HepG2 (cell line): ENCODE measurements around the gene LAMA5. TPM values are rescaled to one million over a fixed set of nuclear protein-coding genes. Genes with fewer than 3 reads are reported as not detected.

Experiments
- CBX5 ChIP-seq: sonication (generic); formaldehyde crosslinking; IDR thresholded peaks from 2 replicates; pipeline ENCODE4 v1.4.0; 2020; ENCODE audit warnings: missing genetic modification reagents, borderline replicate concordance
- HNF1B ChIP-seq: sonication (generic); formaldehyde crosslinking; IDR thresholded peaks from 2 replicates; pipeline ENCODE4 v1.5.1; 2020; ENCODE audit warnings: mild to moderate bottlenecking, moderate library complexity, missing genetic modification reagents
- JUND ChIP-seq: sonication (generic); formaldehyde crosslinking; IDR thresholded peaks from 2 replicates; pipeline ENCODE4 v1.8.0; 2022; ENCODE audit warnings: mild to moderate bottlenecking, missing genetic modification reagents
- RORA ChIP-seq: sonication (generic); formaldehyde crosslinking; IDR thresholded peaks from 2 replicates; pipeline ENCODE4 v1.5.0; 2020; ENCODE audit warnings: mild to moderate bottlenecking, missing genetic modification reagents, moderate library complexity
- SKI ChIP-seq: fragments of 450-650 bp; IDR thresholded peaks from one replicate; pipeline ENCODE4 v1.6.1; 2018; ENCODE audit warnings: mild to moderate bottlenecking; ENCODE audit not compliant: partially characterized antibody
- SOX5 ChIP-seq: IDR thresholded peaks from 2 replicates; pipeline ENCODE4 v1.6.1; 2016; ENCODE audit warnings: borderline replicate concordance
- SPEN ChIP-seq: sonication (generic); formaldehyde crosslinking; IDR thresholded peaks from 2 replicates; pipeline ENCODE4 v1.5.1; 2020; ENCODE audit warnings: low read depth, mild to moderate bottlenecking, missing genetic modification reagents
- SUZ12 ChIP-seq: fragments of 150-350 bp; IDR thresholded peaks from 2 replicates; pipeline ENCODE4 v1.6.1; 2014; ENCODE audit warnings: low read depth, low read length
- TBX2 ChIP-seq: sonication (generic); formaldehyde crosslinking; IDR thresholded peaks from 2 replicates; pipeline ENCODE4 v1.5.0; 2020; ENCODE audit warnings: missing genetic modification reagents, mild to moderate bottlenecking, borderline replicate concordance
- ZNF10 ChIP-seq: sonication (generic); formaldehyde crosslinking; IDR thresholded peaks from 2 replicates; pipeline ENCODE4 v1.4.0; 2020; ENCODE audit warnings: mild to moderate bottlenecking, low read depth, missing genetic modification reagents, borderline replicate concordance
- ZNF850 ChIP-seq: sonication (generic); formaldehyde crosslinking; conservative IDR thresholded peaks from 2 replicates; pipeline ENCODE4 v1.9.0; 2021; ENCODE audit warnings: mild to moderate bottlenecking, missing genetic modification reagents
- polyA plus RNA-seq, 8 experiments: library from polyadenylated mRNA; depleted of rRNA in 3 of 8; stranded (reverse) in 7 of 8; unstranded in 1 of 8; fragments of >200 nt; fragmentation: Illumina TruSeq in 4 of 8; extraction: Trizol in 4 of 8; gene quantifications; 2 replicates each; pipeline versions ENCODE4 v1.2.1 to v1.2.3, GENCODE V29; 2011 to 2016; ENCODE audit warnings: low read depth in 4 of 8, missing spikeins in 1 of 8, mixed read lengths in 1 of 8; ENCODE audit not compliant: insufficient read depth in 1 of 8
- total RNA-seq, 5 experiments: library from RNA; depleted of rRNA; stranded (reverse); fragments of >200 nt; fragmentation: Illumina TruSeq; extraction: Trizol; gene quantifications; 2 replicates each; pipeline ENCODE4 v1.2.3, GENCODE V29; 2016; ENCODE audit warnings: low read depth in 1 of 5
- TF ChIP-seq, protein P1 (sequence below): IDR thresholded peaks from 2 replicates; pipeline ENCODE4 v1.6.1; 2016
- TF ChIP-seq, protein P2 (sequence below): sonication (generic); formaldehyde crosslinking; IDR thresholded peaks from 2 replicates; pipeline ENCODE4 v1.4.0; 2020; ENCODE audit warnings: missing genetic modification reagents, mild to moderate bottlenecking, borderline replicate concordance
- TF ChIP-seq, protein P3 (sequence below): sonication (generic); formaldehyde crosslinking; IDR thresholded peaks from 2 replicates; pipeline ENCODE4 v1.9.0; 2021; ENCODE audit warnings: missing genetic modification reagents, borderline replicate concordance
- TF ChIP-seq, protein P4 (sequence below): conservative IDR thresholded peaks from 2 replicates; pipeline ENCODE4 v1.6.1; 2018; ENCODE audit warnings: missing genetic modification reagents

The LAMA5 gene
- total and polyA plus RNA-seq, 2 of the 13 experiments (the other 11 are each of a cell fraction or from before 2014, with no cell fraction given): 21.0 to 44.7 TPM

- TF ChIP-seq, protein P1, sequence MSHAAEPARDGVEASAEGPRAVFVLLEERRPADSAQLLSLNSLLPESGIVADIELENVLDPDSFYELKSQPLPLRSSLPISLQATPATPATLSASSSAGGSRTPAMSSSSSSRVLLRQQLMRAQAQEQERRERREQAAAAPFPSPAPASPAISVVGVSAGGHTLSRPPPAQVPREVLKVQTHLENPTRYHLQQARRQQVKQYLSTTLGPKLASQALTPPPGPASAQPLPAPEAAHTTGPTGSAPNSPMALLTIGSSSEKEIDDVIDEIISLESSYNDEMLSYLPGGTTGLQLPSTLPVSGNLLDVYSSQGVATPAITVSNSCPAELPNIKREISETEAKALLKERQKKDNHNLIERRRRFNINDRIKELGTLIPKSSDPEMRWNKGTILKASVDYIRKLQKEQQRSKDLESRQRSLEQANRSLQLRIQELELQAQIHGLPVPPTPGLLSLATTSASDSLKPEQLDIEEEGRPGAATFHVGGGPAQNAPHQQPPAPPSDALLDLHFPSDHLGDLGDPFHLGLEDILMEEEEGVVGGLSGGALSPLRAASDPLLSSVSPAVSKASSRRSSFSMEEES: peak; percentile 37; the same call in 1 of the 2 replicates
- TF ChIP-seq SUZ12 (no peak), ZNF850 (CRISPR knock-in tag) (0 out of 2 replicates have a peak, but pooled peaks have one; percentile 54), HNF1B (CRISPR knock-in tag) (peak; percentile 90), JUND (CRISPR knock-in tag) (no peak), SOX5 (0 out of 2 replicates have a peak, but pooled peaks have one; percentile 40), ZNF10 (no peak), CBX5 (CRISPR knock-in tag) (peak; percentile 52; the same call in 1 of the 2 replicates), SPEN (CRISPR knock-in tag) (peak; percentile 100), SKI (no peak), RORA (CRISPR knock-in tag) (no peak), TBX2 (CRISPR knock-in tag) (peak; percentile 79)
- TF ChIP-seq, protein P2, sequence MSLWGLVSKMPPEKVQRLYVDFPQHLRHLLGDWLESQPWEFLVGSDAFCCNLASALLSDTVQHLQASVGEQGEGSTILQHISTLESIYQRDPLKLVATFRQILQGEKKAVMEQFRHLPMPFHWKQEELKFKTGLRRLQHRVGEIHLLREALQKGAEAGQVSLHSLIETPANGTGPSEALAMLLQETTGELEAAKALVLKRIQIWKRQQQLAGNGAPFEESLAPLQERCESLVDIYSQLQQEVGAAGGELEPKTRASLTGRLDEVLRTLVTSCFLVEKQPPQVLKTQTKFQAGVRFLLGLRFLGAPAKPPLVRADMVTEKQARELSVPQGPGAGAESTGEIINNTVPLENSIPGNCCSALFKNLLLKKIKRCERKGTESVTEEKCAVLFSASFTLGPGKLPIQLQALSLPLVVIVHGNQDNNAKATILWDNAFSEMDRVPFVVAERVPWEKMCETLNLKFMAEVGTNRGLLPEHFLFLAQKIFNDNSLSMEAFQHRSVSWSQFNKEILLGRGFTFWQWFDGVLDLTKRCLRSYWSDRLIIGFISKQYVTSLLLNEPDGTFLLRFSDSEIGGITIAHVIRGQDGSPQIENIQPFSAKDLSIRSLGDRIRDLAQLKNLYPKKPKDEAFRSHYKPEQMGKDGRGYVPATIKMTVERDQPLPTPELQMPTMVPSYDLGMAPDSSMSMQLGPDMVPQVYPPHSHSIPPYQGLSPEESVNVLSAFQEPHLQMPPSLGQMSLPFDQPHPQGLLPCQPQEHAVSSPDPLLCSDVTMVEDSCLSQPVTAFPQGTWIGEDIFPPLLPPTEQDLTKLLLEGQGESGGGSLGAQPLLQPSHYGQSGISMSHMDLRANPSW (CRISPR knock-in tag): peak; percentile 88; the same call in 1 of the 2 replicates
- TF ChIP-seq, protein P3, sequence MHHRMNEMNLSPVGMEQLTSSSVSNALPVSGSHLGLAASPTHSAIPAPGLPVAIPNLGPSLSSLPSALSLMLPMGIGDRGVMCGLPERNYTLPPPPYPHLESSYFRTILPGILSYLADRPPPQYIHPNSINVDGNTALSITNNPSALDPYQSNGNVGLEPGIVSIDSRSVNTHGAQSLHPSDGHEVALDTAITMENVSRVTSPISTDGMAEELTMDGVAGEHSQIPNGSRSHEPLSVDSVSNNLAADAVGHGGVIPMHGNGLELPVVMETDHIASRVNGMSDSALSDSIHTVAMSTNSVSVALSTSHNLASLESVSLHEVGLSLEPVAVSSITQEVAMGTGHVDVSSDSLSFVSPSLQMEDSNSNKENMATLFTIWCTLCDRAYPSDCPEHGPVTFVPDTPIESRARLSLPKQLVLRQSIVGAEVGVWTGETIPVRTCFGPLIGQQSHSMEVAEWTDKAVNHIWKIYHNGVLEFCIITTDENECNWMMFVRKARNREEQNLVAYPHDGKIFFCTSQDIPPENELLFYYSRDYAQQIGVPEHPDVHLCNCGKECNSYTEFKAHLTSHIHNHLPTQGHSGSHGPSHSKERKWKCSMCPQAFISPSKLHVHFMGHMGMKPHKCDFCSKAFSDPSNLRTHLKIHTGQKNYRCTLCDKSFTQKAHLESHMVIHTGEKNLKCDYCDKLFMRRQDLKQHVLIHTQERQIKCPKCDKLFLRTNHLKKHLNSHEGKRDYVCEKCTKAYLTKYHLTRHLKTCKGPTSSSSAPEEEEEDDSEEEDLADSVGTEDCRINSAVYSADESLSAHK (CRISPR knock-in tag): 0 out of 2 replicates have a peak, but pooled peaks have one; percentile 78
- TF ChIP-seq, protein P4, sequence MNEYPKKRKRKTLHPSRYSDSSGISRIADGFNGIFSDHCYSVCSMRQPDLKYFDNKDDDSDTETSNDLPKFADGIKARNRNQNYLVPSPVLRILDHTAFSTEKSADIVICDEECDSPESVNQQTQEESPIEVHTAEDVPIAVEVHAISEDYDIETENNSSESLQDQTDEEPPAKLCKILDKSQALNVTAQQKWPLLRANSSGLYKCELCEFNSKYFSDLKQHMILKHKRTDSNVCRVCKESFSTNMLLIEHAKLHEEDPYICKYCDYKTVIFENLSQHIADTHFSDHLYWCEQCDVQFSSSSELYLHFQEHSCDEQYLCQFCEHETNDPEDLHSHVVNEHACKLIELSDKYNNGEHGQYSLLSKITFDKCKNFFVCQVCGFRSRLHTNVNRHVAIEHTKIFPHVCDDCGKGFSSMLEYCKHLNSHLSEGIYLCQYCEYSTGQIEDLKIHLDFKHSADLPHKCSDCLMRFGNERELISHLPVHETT: peak; percentile 93; the same call in 1 of the 2 replicates
Measured at GRCh38 chr20:62386383-62387218, 19.5 kb upstream of the LAMA5 start, which contains the start of gene RPS21 (continued).
